NT2/D1 (cell line): Measurements from ENCODE around the gene SLC9A2.

ENCODE experiments used
- SUZ12 ChIP-seq: IDR thresholded peaks from 2 replicates; pipeline ENCODE4 v1.6.1; 2011; ENCODE audit not compliant: insufficient read length, insufficient read depth; ENCODE audit errors: extremely low read depth
- ZNF274 ChIP-seq: IDR thresholded peaks from 2 replicates; pipeline ENCODE4 v1.6.1; 2011; ENCODE audit warnings: mild to moderate bottlenecking, low read depth, low read length

DNA sequence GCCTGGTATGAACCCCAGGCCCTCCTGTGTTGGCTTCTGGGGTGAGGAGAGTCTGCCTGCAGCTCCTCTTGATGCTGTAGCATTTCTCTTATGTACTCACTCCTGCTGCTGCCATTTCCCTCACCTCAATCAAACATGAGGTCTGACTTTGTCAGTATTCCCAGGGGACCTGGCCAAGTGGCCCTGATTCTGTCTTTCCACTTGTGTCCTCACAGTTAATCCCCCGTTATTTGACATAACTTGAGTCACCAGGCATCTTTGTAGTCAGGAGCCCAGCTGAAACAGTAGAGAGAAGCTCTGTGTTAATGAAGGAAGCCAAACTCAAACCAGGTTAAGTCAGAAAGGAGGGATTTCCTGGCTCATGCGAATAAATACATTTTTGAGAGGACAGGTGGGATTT, 55.0 kb downstream of the SLC9A2 start:
- no peak for TF ChIP-seq SUZ12
- TF ChIP-seq ZNF274: no peak
